Cerebellar nuclear complex (tissue), 1 donor: ENCODE measurements around the gene SNRNP48.

Experiments used
- DNase-seq, 2 experiments: peaks; one replicate each; lab custom pipeline; 2025; lab: John Stamatoyannopoulos, UW

Gene SNRNP48

GRCh38 chr6:7589949-7590917, at the start of gene SNRNP48:
Gene SNRNP48, plus strand, starts transcription at chr6:7590198. Its CDS starts 60 bp downstream, at chr6:7590258.
- peak; percentile 73 to 81 for DNase-seq

DNA sequence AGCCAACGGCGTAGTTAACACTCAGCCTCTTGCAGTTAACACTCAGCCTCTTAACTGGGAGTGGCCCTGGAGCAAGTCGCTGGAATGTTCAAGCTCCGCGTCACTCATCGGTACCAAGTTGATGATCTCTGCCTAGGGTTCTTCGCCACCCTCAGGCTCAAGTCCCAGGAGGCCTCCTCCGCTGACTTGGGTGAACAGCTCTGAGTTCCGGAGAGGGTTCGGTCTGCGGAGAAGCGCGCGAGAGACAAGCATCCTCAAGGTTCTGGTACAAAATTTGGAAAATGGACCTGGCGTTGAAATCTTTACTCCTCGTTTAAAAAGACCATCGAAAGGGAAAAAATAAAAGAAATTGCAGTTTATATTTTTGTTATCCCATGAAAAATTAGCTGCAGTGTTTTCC, 49.4 kb upstream of the SNRNP48 start:
- no peak for DNase-seq

DNA sequence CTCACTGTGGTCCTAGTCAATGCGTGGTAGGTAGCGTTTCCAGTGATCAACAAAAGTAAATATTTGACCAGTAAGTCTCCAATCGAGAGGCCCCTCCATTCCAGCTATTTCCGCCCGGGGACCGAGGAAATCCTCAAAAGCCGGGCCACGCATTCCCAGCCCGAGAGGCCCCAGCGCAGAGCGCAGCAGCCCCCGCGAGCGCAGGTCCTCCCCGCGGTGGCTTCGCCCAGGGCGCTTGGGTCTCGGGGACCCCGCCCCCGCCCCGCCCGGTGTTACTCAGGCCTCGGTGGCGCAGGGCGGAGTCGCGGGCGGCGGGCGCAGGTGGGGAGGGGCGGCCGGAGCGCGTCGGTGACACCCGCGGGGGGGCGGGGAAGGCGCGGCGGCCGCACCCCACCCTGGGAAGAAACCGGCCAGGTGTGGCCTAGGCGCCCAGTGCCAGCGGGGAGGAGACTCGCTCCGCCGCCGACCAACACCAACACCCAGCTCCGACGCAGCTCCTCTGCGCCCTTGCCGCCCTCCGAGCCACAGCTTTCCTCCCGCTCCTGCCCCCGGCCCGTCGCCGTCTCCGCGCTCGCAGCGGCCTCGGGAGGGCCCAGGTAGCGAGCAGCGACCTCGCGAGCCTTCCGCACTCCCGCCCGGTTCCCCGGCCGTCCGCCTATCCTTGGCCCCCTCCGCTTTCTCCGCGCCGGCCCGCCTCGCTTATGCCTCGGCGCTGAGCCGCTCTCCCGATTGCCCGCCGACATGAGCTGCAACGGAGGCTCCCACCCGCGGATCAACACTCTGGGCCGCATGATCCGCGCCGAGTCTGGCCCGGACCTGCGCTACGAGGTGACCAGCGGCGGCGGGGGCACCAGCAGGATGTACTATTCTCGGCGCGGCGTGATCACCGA, 48.6 kb upstream of the SNRNP48 start, which contains the start of gene DSP:
DSP (plus strand) TSS at position 497 of the 890 bp plus-strand sequence; CDS start at position 742, 245 bp downstream.
- DNase-seq, result no peak

- no peak for DNase-seq
These were observed 47.7 kb upstream of the SNRNP48 start for GRCh38 chr6:7542065-7542873.

DNA sequence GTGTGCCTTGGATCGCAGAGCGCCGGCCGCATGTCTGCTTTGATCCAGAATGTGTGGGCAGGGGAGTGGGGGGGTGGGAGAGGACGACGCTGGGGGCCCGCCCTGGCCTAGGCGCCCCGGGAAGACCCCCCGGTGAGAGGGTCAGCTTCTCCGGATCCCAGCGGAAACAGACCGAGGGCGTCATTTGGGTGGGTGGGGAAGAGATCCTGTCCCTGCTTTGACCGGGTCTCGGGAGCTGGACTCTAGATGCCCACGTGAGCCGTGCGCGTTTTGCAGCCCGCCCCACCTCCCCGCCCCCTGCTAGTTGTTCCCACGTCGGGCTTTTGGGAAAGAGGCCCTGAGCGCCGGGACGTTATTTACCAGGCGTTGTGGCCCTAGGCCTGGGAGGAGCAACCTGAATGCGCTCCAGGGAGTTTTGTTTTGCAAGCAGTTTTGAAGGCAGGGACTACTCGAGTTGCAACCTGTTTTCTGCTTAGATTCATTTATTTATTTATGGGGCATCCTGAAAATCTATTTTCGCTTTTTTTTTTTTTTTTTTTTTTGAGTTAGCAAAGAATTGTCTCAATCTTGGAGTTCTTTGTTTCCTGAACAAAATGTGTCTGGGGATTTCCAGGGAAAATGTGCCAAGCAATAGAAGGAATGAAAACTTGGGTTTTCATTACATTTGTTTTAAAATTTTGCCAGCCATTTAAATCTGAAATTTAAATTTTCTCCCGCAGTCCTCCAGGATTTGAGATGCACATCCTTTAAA, 46.9 kb upstream of the SNRNP48 start:
- no peak for DNase-seq

- no peak for DNase-seq
These were observed 46.1 kb upstream of the SNRNP48 start for GRCh38 chr6:7543789-7544424.

- DNase-seq, result no peak
These were observed 45.4 kb upstream of the SNRNP48 start for GRCh38 chr6:7544597-7544996.

- DNase-seq, result no peak
These were observed 44.5 kb upstream of the SNRNP48 start for GRCh38 chr6:7545316-7546019.

GRCh38 chr6:7546020-7546369, 44.0 kb upstream of the SNRNP48 start:
- no peak for DNase-seq

DNA sequence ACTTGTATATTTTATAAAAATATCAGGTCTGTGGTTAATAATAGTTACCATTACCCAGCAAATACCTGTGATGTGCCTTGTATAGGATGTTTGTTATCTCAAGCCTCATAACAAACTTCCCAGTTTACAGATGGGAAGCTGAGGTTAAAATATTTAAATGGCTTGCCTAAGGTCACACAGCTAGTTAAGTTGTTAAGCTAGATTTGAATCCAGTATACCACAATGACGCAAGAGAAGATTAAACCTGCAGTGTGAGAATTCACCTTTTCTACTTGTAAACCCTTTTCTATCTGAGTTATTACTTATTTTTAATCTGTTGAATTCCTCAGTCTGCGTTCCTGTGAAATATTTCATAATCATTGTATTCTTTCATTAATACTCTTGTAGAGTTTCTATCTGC, 43.6 kb upstream of the SNRNP48 start:
- no peak for DNase-seq

DNA sequence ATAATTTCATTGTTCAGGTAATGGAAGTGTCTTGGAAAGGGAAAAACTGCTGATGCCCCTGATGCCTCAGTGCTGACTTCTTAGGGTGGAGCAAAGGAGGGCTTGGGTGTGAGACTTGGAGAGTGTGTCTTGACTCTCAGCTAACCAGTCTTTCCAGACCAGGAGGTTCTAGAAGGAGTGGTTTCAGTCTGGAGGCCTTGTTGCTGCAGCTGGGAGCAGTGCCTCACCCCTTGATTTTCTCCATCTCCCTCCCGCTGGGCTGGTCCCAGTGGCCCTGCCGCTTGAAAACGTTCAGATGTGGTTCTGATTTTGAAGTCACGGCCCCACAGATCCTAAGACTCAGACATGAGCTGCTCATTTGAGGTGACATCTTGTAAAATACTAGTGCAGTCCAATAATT, 43.1 kb upstream of the SNRNP48 start:
- DNase-seq, result no peak

- no peak for DNase-seq
These were observed 42.7 kb upstream of the SNRNP48 start for GRCh38 chr6:7547315-7547714.

DNA sequence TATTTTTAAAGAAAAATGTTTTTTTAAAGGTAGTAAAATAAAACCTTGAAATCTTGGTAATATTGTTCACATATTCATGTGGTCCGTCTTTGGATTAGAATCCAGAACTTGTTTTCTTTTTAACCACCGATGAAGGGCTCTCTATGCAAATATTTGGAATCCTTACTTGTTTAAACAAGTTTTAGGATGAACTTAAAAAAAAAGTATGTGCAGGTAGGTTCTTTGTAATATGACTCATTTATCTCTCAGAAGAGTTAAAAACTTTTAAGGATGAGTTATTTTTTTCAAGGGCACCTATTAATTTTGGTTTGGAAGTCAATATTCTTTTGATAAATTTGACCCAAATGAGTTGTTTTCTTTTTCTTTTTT, 39.6 kb upstream of the SNRNP48 start:
- no peak for DNase-seq

- no peak for DNase-seq
These were observed 35.3 kb upstream of the SNRNP48 start for GRCh38 chr6:7554533-7555275.

GRCh38 chr6:7555671-7556070, 34.3 kb upstream of the SNRNP48 start:
- DNase-seq, result no peak

- no peak for DNase-seq
These were observed 33.4 kb upstream of the SNRNP48 start for GRCh38 chr6:7556394-7557106.

DNA sequence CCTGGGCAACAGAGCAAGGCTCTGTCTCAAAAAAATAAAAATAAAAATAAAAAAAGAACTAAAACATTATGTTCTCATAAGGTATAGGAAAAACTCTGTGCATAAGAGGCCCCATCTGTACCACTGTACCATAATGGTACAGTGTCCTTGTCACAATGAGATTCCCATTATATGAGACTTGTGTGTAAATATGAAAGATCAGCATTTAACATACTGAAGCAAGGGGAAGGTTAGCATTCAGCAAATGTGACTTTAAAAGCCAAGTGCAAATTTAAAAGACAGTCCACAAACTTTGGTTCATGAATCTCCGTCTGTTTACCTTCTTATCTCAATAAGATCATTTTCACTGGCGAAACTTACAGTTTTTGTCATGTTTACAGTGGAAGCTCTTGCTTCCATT, 32.3 kb upstream of the SNRNP48 start:
- no peak for DNase-seq

DNA sequence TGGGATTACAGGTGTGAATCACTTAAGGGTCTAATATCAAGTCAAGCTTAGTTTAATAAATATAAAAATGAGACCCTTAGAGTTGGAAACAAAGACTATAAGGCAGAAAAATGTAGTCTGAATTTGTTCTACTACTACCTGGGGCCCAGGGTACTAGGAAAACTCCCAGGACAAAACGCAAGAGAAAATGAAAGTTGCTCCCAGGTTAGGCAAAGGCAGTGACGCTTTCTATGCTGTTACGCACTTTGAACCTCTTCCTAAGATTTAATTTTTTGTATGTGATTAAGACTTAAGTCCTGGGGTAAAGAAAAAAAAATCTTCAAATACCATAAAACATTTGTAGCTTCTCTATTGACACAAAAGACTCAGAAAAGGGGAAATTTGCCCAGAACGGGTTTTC, 31.2 kb upstream of the SNRNP48 start:
- DNase-seq, result no peak

- no peak for DNase-seq
These were observed 30.8 kb upstream of the SNRNP48 start for GRCh38 chr6:7559196-7559595.
